Neural progenitor cell (in vitro differentiated cells): ENCODE results near the gene SRCIN1.

Source experiments
- CTCF ChIP-seq: fragments of 200-600 bp; sonication (generic); IDR thresholded peaks from 2 replicates; pipeline ENCODE4 v1.5.1; 2017; ENCODE audit warnings: antibody characterized with exemption, mild to moderate bottlenecking
- EZH2 ChIP-seq: fragments of 200-600 bp; sonication (generic); IDR thresholded peaks from 2 replicates; pipeline ENCODE4 v1.6.1; 2017; ENCODE audit warnings: antibody characterized with exemption, mild to moderate bottlenecking, moderate library complexity
- EZH2phosphoT487 ChIP-seq: fragments of 200-600 bp; sonication (generic); IDR thresholded peaks from 2 replicates; pipeline ENCODE4 v1.6.1; 2017; ENCODE audit warnings: antibody characterized with exemption

GRCh38 chr17:38512473-38513058 lies 93.2 kb downstream of the SRCIN1 start:
- TF ChIP-seq EZH2 = no peak
- no peak for TF ChIP-seq CTCF
- no peak for TF ChIP-seq EZH2phosphoT487
